ENCODE measurements around the gene EXOC3.

GRCh38 chr5:458547-459353, 15.8 kb downstream of the EXOC3 start:
- no peak for TF ChIP-seq POLR2A (IDR thresholded peaks at IDR 0.05)
- TF ChIP-seq POLR2AphosphoS5 (IDR thresholded peaks at IDR 0.05), result peak in 1 of 4 donors; percentile 10
- no peak for TF ChIP-seq CTCF (IDR thresholded peaks at IDR 0.05)

Data from sigmoid colon (tissue), 4 donors.